NT2/D1 (cell line): Measurements from ENCODE around the gene ABO.

ENCODE experiments used
- SUZ12 ChIP-seq: IDR thresholded peaks from 2 replicates; pipeline ENCODE4 v1.6.1; 2011; ENCODE audit not compliant: insufficient read length, insufficient read depth; ENCODE audit errors: extremely low read depth
- YY1 ChIP-seq: IDR thresholded peaks from 2 replicates; pipeline ENCODE4 v1.6.1; 2011; ENCODE audit not compliant: insufficient read length, insufficient read depth

DNA sequence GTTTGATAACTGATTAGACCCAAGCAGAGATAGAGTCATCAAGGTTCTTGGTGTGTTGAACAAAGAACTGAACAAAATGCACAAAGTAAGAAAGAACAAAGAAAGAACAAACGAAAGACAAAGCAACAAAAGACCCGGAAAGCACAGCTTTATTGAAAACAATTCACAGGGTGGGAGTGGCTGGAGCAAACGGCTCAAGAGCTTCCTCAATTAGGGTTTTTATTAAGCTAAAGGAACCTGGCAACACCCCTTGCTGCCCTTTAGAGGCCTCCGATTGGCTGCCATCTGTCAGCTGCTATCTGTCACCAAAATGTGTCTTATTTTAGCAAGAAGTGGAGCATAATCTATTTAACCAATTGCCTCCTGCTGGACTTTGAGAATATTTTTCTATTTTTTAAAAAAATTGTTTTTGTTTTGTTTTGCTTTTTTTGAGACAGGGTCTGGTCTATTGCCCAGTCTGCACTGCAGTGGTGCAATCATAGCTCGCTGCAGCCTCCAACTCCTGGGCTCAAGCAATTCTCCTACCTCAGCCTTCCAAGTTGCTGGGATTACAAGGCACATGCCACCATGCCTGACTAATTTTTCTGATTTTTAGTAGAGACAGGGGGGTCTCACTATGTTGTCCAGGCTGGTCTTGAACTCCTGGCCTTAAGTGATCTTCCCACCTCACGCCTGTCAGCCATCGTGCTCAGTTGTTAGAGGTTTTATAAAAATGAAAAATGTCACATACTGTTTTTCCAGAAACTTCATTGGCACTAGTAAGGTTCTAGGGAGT, 7.7 kb upstream of the ABO start:
- TF ChIP-seq YY1 (no peak), SUZ12 (no peak)
